ENCODE results near the gene NOS1AP.

The NOS1AP gene

GRCh38 chr1:162369571-162369970 lies 300.1 kb downstream of the NOS1AP start:
- TF ChIP-seq GATA3 (IDR thresholded peaks at IDR 0.05; ENCODE audit: low read depth, low read length), result no peak
- TF ChIP-seq GATA2 (IDR thresholded peaks at IDR 0.05; ENCODE audit: low read depth, low read length), result no peak

GRCh38 chr1:162370161-162370560 lies 300.7 kb downstream of the NOS1AP start:
- TF ChIP-seq GATA3 (IDR thresholded peaks at IDR 0.05; ENCODE audit: low read depth, low read length) (no peak), GATA2 (IDR thresholded peaks at IDR 0.05; ENCODE audit: low read depth, low read length) (no peak)

GRCh38 chr1:162370721-162371120 lies 301.2 kb downstream of the NOS1AP start:
- TF ChIP-seq GATA3 (IDR thresholded peaks at IDR 0.05; ENCODE audit: low read depth, low read length) (no peak), GATA2 (IDR thresholded peaks at IDR 0.05; ENCODE audit: low read depth, low read length) (no peak)

GRCh38 chr1:162371611-162372010 lies 302.1 kb downstream of the NOS1AP start:
- TF ChIP-seq GATA2 (IDR thresholded peaks at IDR 0.05; ENCODE audit: low read depth, low read length) (no peak), GATA3 (IDR thresholded peaks at IDR 0.05; ENCODE audit: low read depth, low read length) (no peak)

GRCh38 chr1:162372159-162373071 lies 302.9 kb downstream of the NOS1AP start:
- TF ChIP-seq GATA2 (IDR thresholded peaks at IDR 0.05; ENCODE audit: low read depth, low read length) (peak; percentile 96), GATA3 (IDR thresholded peaks at IDR 0.05; ENCODE audit: low read depth, low read length) (no peak; the same call in 1 of the 2 replicates)

GRCh38 chr1:162373072-162373427 lies 303.6 kb downstream of the NOS1AP start:
- TF ChIP-seq GATA2 (IDR thresholded peaks at IDR 0.05; ENCODE audit: low read depth, low read length) (no peak; the same call in none of the 2 replicates), GATA3 (IDR thresholded peaks at IDR 0.05; ENCODE audit: low read depth, low read length) (no peak; the same call in 1 of the 2 replicates)

GRCh38 chr1:162373541-162374260 lies 304.2 kb downstream of the NOS1AP start:
- TF ChIP-seq GATA2 (IDR thresholded peaks at IDR 0.05; ENCODE audit: low read depth, low read length) (no peak), GATA3 (IDR thresholded peaks at IDR 0.05; ENCODE audit: low read depth, low read length) (no peak)

GRCh38 chr1:162374406-162374805 lies 304.9 kb downstream of the NOS1AP start:
- TF ChIP-seq GATA2 (IDR thresholded peaks at IDR 0.05; ENCODE audit: low read depth, low read length), result no peak
- TF ChIP-seq GATA3 (IDR thresholded peaks at IDR 0.05; ENCODE audit: low read depth, low read length), result no peak

GRCh38 chr1:162375463-162375862 lies 306.0 kb downstream of the NOS1AP start:
- TF ChIP-seq GATA2 (IDR thresholded peaks at IDR 0.05; ENCODE audit: low read depth, low read length) (no peak), GATA3 (IDR thresholded peaks at IDR 0.05; ENCODE audit: low read depth, low read length) (no peak)

GRCh38 chr1:162376691-162377090 lies 307.2 kb downstream of the NOS1AP start, which contains the start of gene SPATA46:
Gene SPATA46, minus strand, starts transcription at chr1:162376854. Its CDS starts 64 bp downstream, at chr1:162376790.
- TF ChIP-seq GATA2 (IDR thresholded peaks at IDR 0.05; ENCODE audit: low read depth, low read length), result no peak
- no peak; the same call in 1 of the 2 replicates for TF ChIP-seq GATA3 (IDR thresholded peaks at IDR 0.05; ENCODE audit: low read depth, low read length)

- TF ChIP-seq GATA3 (IDR thresholded peaks at IDR 0.05; ENCODE audit: low read depth, low read length) (no peak), GATA2 (IDR thresholded peaks at IDR 0.05; ENCODE audit: low read depth, low read length) (no peak)
Measured at GRCh38 chr1:162380061-162380846, 310.8 kb downstream of the NOS1AP start.

GRCh38 chr1:162381383-162381782 lies 311.9 kb downstream of the NOS1AP start, which contains the start of gene C1orf226:
Gene C1orf226, plus strand, starts transcription at chr1:162381728. Its CDS starts 174 bp downstream, at chr1:162381902.
- TF ChIP-seq GATA3 (IDR thresholded peaks at IDR 0.05; ENCODE audit: low read depth, low read length), result no peak
- no peak for TF ChIP-seq GATA2 (IDR thresholded peaks at IDR 0.05; ENCODE audit: low read depth, low read length)

- TF ChIP-seq GATA2 (IDR thresholded peaks at IDR 0.05; ENCODE audit: low read depth, low read length), result no peak
- no peak for TF ChIP-seq GATA3 (IDR thresholded peaks at IDR 0.05; ENCODE audit: low read depth, low read length)
Measured at GRCh38 chr1:162381941-162382750, 312.7 kb downstream of the NOS1AP start.
